Activated T-cell treated with anti-CD3 and anti-CD28 coated beads, Interleukin-2, amount 50 U/mL, for 72 hours (primary cell): Measurements from ENCODE around the gene RTL5. TPM values are rescaled to one million over a fixed set of nuclear protein-coding genes. Genes with fewer than 3 reads are reported as not detected.

Experiments
- total RNA-seq, 2 donors: library from RNA; stranded (reverse); gene quantifications; one replicate each; pipeline ENCODE4 v1.2.3, GENCODE V29; 2022

Gene RTL5
- total RNA-seq, 2 donors from 2014 or later, result 0.17 to 0.74 TPM

Other genes with a start within 250 kb of the RTL5 start
- under 1 TPM; 0.26 to 0.69 TPM for gene NHSL2, start 221.1 kb downstream of the RTL5 start, total RNA-seq
- gene PIN4, start 49.8 kb upstream of the RTL5 start, total RNA-seq, result 1 to 10 TPM; 4.7 to 6.2 TPM
- gene ERCC6L, start 107.1 kb upstream of the RTL5 start, total RNA-seq, result 1 to 10 TPM; 5.4 to 6.5 TPM
- gene RPS4X, start 145.3 kb upstream of the RTL5 start, total RNA-seq, result 1,000 to 10,000 TPM; 1,394 to 2,332 TPM
- under 1 TPM in 1 of 2 donors, not detected in 1; 0.38 TPM for gene CITED1, start 174.0 kb upstream of the RTL5 start, total RNA-seq